ENCODE results near the gene PPP1R10.

The PPP1R10 gene

DNA sequence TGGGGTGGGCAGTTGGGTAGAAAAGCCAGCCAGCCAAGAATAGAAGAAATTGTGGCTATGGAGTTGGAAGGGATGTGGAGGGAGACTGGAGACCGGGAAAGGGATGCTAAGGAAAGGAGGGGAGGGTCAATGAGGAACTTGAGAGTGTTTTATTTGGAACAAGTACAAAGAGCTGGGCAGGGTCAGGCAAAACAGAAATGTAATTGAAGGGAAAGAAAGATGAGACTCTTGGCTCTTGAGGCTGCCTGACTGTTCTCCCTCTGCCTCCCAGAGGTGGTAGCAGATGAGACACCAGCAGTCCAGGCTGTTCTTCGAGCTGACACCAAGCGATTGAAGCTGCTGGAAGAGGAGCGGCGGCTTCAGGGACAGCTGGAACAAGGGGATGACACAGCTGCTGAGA lies 33.1 kb downstream of the PPP1R10 start:
- TF ChIP-seq CTCF (IDR thresholded peaks at IDR 0.05; ENCODE audit: low read depth, low read length): no peak
- no peak overlapping the region for H3K4me3 ChIP-seq (ENCODE audit: low read depth, low read length)
- DNase-seq (ENCODE audit: low read depth, low spot score): peak; percentile 31
- in situ Hi-C loops (cut with HindIII; ENCODE audit: low sequenced_read_pairs): no loop called here

- no peak for TF ChIP-seq CTCF (IDR thresholded peaks at IDR 0.05; ENCODE audit: low read depth, low read length)
- in situ Hi-C loops (cut with HindIII; ENCODE audit: low sequenced_read_pairs): no loop called here
- H3K4me3 ChIP-seq (ENCODE audit: low read depth, low read length): no peak overlapping the region
- DNase-seq (ENCODE audit: low read depth, low spot score): no peak
These were observed 39.0 kb downstream of the PPP1R10 start for GRCh38 chr6:30578051-30578450.

DNA sequence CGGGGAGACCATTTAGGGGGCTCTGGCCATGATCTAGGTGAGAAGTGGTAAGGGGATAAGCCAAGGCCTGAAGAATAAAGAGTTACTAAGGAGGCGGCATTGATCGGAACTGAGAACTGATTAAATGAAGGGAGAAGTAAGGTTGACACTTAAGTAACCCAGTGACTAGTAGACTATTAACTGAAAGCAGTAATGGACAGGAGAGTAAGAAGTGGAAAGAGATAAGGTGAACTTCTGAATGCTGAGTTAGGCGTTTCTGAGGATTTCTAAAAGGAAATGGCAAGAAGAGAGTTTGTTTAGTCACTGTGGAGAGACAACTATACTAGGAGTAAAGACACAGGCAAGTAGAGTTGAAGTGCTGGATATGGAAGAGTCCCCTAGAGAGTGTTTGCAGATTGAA lies 43.9 kb downstream of the PPP1R10 start:
- no peak for TF ChIP-seq CTCF (IDR thresholded peaks at IDR 0.05; ENCODE audit: low read depth, low read length)
- no peak overlapping the region for H3K4me3 ChIP-seq (ENCODE audit: low read depth, low read length)
- no peak for DNase-seq (ENCODE audit: low read depth, low spot score)
- in situ Hi-C loops (cut with HindIII; ENCODE audit: low sequenced_read_pairs): no loop called here

- H3K4me3 ChIP-seq (ENCODE audit: low read depth, low read length): peak overlapping the region; percentile 88
- DNase-seq (ENCODE audit: low read depth, low spot score): no peak
- in situ Hi-C loops (cut with HindIII; ENCODE audit: low sequenced_read_pairs): no loop called here
- no peak for TF ChIP-seq CTCF (IDR thresholded peaks at IDR 0.05; ENCODE audit: low read depth, low read length)
These were observed 44.9 kb downstream of the PPP1R10 start for GRCh38 chr6:30572148-30572547.

DNA sequence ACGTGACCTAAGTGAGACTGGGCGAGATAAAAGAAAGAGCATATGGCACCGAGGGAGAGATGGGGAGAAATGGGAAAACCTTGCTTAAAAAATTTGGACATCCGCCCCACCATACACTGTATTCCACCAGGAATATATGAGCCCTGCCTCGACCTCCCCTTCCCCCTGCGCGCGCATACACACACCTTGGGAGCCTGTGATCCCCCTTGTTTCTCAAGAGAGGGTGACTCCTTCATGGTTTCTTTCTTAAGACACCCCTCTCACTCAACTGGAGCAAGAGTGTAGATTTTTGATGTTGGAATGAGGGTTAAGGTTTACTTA lies 45.3 kb downstream of the PPP1R10 start:
- in situ Hi-C loops (cut with HindIII; ENCODE audit: low sequenced_read_pairs): no loop called here
- H3K4me3 ChIP-seq (ENCODE audit: low read depth, low read length): peak overlapping the region; percentile 88
- no peak for DNase-seq (ENCODE audit: low read depth, low spot score)
- TF ChIP-seq CTCF (IDR thresholded peaks at IDR 0.05; ENCODE audit: low read depth, low read length): no peak

DNA sequence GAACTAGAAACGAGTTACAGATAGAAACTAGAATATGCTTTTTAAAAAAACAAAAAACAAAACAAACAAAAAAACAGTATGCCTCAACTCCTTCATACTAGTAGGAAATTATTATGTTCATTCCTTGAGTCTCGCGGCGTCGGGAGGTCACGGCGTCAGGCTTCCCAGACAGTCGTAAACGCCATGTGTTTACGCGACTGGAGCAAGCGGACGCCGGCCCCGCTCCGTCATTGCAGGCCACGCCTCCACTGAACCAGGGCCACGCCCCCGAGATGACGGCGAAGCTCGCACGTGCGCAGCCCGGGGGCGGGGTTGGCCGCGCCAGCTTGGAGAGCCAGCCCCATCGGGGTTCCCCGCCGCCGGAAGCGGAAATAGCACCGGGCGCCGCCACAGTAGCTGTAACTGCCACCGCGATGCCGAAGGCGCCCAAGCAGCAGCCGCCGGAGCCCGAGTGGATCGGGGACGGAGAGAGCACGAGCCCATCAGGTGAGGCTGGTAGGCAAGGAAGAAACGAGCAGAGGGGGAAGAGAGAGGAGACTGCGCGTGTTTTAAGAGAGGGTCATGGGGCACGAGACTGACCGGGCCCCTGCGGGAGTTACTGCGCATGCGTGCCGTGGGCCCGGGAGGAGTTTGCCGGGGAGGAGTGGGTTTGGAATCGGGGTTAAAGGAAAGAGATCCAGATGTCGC lies 45.8 kb downstream of the PPP1R10 start, which contains the start of gene ABCF1:
Gene ABCF1, plus strand, starts transcription at position 368 of the 687 bp plus-strand sequence. Its CDS starts 46 bp downstream, at position 414.
- H3K4me3 ChIP-seq (ENCODE audit: low read depth, low read length): peak within 1 kb of the TSS; percentile 88
- in situ Hi-C loops (cut with HindIII; ENCODE audit: low sequenced_read_pairs): no loop called here
- DNase-seq (ENCODE audit: low read depth, low spot score): peak; percentile 97
- TF ChIP-seq CTCF (IDR thresholded peaks at IDR 0.05; ENCODE audit: low read depth, low read length): no peak
